K562 (cell line): Measurements from ENCODE around the gene BCORL1. TPM values are rescaled to one million over a fixed set of nuclear protein-coding genes. Genes with fewer than 3 reads are reported as not detected.

Experiments
- CBFA2T3 ChIP-seq: fragments of 450-650 bp; IDR thresholded peaks from 2 replicates; pipeline ENCODE4 v1.6.1; 2017
- CBX2 ChIP-seq: fragments of 200-600 bp; sonication (generic); IDR thresholded peaks from one replicate; pipeline ENCODE4 v1.6.1; 2012; ENCODE audit warnings: mild to moderate bottlenecking, low read length, inconsistent platforms; ENCODE audit not compliant: insufficient read depth, poor library complexity, severe bottlenecking
- CCAR2 ChIP-seq: fragments of 200-400 bp; formaldehyde crosslinking; IDR thresholded peaks from 2 replicates; pipeline ENCODE4 v1.6.1; 2017; ENCODE audit warnings: mild to moderate bottlenecking, low read depth, low read length
- DMBX1 ChIP-seq: fragments of 250-450 bp; sonication (Bioruptor Pico); IDR thresholded peaks from 2 replicates; pipeline ENCODE4 v1.8.0; 2022; ENCODE audit warnings: inconsistent platforms, mild to moderate bottlenecking, moderate library complexity, borderline replicate concordance
- EP300 ChIP-seq: IDR thresholded peaks from 2 replicates; pipeline ENCODE4 v1.6.1; 2012; ENCODE audit warnings: low read length, improper control_type of control experiment
- FOXA1 ChIP-seq: fragments of 450-650 bp; IDR thresholded peaks from 2 replicates; pipeline ENCODE4 v1.6.1; 2016; ENCODE audit warnings: mild to moderate bottlenecking, borderline replicate concordance
- LARP7 ChIP-seq: fragments of 450-650 bp; IDR thresholded peaks from 2 replicates; pipeline ENCODE4 v1.6.1; 2016
- NFE2 ChIP-seq: IDR thresholded peaks from 2 replicates; pipeline ENCODE4 v1.6.1; 2014; ENCODE audit warnings: antibody characterized with exemption, low read depth
- NONO ChIP-seq, 2 experiments: fragments of 200-400 bp in 1 of 2; fragments of 450-650 bp in 1 of 2; formaldehyde crosslinking in 1 of 2; IDR thresholded peaks; 2 replicates each; pipeline ENCODE4 v1.6.1; 2017; ENCODE audit warnings: low read depth in 2 of 2, mild to moderate bottlenecking in 2 of 2, moderate library complexity in 2 of 2, low read length in 1 of 2
- NR2C2 ChIP-seq, 2 experiments: fragments of 200-800 bp in 1 of 2; sonication (Bioruptor generic) in 1 of 2; sonication (generic) in 1 of 2; formaldehyde crosslinking in 1 of 2; IDR thresholded peaks; 2 replicates each; pipeline versions ENCODE4 v1.6.1 to v1.8.0; 2016 to 2022; ENCODE audit warnings: mild to moderate bottlenecking in 1 of 2, missing compliant biosample characterization in 1 of 2, missing genetic modification characterization in 1 of 2, missing genetic modification reagents in 1 of 2
- PTRF ChIP-seq: fragments of 450-650 bp; IDR thresholded peaks from 2 replicates; pipeline ENCODE4 v1.6.1; 2016; ENCODE audit warnings: mild to moderate bottlenecking, missing genetic modification characterization, missing compliant biosample characterization
- RBM22 ChIP-seq: fragments of 200-400 bp; formaldehyde crosslinking; IDR thresholded peaks from 2 replicates; pipeline ENCODE4 v1.6.1; 2018; ENCODE audit warnings: low read length, low read depth; ENCODE audit not compliant: poor library complexity, severe bottlenecking
- RCOR1 ChIP-seq, 2 experiments: IDR thresholded peaks; 2 replicates each; pipeline ENCODE4 v1.6.1; 2012; ENCODE audit warnings: low read depth in 2 of 2, low read length in 2 of 2, borderline replicate concordance in 1 of 2, improper control_type of control experiment in 1 of 2
- ZBTB26 ChIP-seq: fragments of 450-650 bp; formaldehyde crosslinking; IDR thresholded peaks from 2 replicates; pipeline ENCODE4 v1.4.0; 2022; ENCODE audit warnings: missing genetic modification characterization
- ZNF143 ChIP-seq: sonication (generic); formaldehyde crosslinking; IDR thresholded peaks from 2 replicates; pipeline ENCODE4 v1.9.0; 2022; ENCODE audit warnings: mild to moderate bottlenecking, missing genetic modification reagents
- ZNF324 ChIP-seq: fragments of 250-450 bp; sonication (Bioruptor Pico); IDR thresholded peaks from 2 replicates; pipeline ENCODE4 v1.4.0; 2020; ENCODE audit warnings: mild to moderate bottlenecking
- ZNF766 ChIP-seq: fragments of 200-800 bp; sonication (Bioruptor generic); conservative IDR thresholded peaks from 2 replicates; pipeline ENCODE4 v1.6.1; 2016; ENCODE audit warnings: missing genetic modification characterization, missing compliant biosample characterization
- polyA plus RNA-seq, 8 experiments: library from polyadenylated mRNA; depleted of rRNA in 4 of 8; stranded (reverse) in 5 of 8; unstranded in 3 of 8; fragments of >200 nt; fragmentation: Nextera tagmentation in 2 of 8; fragmentation: Illumina TruSeq in 1 of 8; extraction: Ambion mirVana in 2 of 8; extraction: Trizol in 1 of 8; gene quantifications; 2 replicates each; pipeline versions ENCODE4 v1.2.1 to v1.2.3, GENCODE V29; 2011 to 2014; ENCODE audit warnings: inconsistent platforms in 1 of 8, missing spikeins in 1 of 8
- total RNA-seq, 7 experiments: library from RNA; depleted of rRNA in 6 of 7; stranded (reverse); fragments of >200 nt in 6 of 7; fragmentation: Illumina TruSeq in 2 of 7; extraction: Trizol in 2 of 7; gene quantifications; 2 replicates each; pipeline versions ENCODE4 v1.2.1 to v1.2.3, GENCODE V29; 2011 to 2021; ENCODE audit warnings: low replicate concordance in 1 of 7
- TF ChIP-seq, protein P1 (sequence below), 2 experiments: IDR thresholded peaks; 2 replicates each; pipeline ENCODE4 v1.6.1; 2012; ENCODE audit warnings: improper control_type of control experiment in 2 of 2, low read depth in 2 of 2, low read length in 2 of 2, borderline replicate concordance in 1 of 2

Gene BCORL1
- total and polyA plus RNA-seq, 9 of the 15 experiments (the other 6 are each of a cell fraction or from before 2014, with no cell fraction given): 0.48 to 29.6 (median 2.1) TPM

- no peak for TF ChIP-seq RBM22
- peak; percentile 46; the same call in 1 of the 2 replicates for TF ChIP-seq EP300
- no peak for TF ChIP-seq CBX2
- TF ChIP-seq ZNF766 (CRISPR knock-in tag): 0 out of 2 replicates have a peak, but pooled peaks have one; percentile 37
- peak; percentile 30; the same call in 1 of the 2 replicates for TF ChIP-seq NFE2
- TF ChIP-seq CBFA2T3: peak; percentile 65
- TF ChIP-seq PTRF (tag): no peak
- TF ChIP-seq NR2C2 (CRISPR knock-in tag; IDR thresholded peaks at IDR 0.05): peak; percentile 73
- peak; percentile 94 for TF ChIP-seq NR2C2 (tag; IDR thresholded peaks at IDR 0.05)
- no peak for TF ChIP-seq ZNF324
- TF ChIP-seq, protein P1, sequence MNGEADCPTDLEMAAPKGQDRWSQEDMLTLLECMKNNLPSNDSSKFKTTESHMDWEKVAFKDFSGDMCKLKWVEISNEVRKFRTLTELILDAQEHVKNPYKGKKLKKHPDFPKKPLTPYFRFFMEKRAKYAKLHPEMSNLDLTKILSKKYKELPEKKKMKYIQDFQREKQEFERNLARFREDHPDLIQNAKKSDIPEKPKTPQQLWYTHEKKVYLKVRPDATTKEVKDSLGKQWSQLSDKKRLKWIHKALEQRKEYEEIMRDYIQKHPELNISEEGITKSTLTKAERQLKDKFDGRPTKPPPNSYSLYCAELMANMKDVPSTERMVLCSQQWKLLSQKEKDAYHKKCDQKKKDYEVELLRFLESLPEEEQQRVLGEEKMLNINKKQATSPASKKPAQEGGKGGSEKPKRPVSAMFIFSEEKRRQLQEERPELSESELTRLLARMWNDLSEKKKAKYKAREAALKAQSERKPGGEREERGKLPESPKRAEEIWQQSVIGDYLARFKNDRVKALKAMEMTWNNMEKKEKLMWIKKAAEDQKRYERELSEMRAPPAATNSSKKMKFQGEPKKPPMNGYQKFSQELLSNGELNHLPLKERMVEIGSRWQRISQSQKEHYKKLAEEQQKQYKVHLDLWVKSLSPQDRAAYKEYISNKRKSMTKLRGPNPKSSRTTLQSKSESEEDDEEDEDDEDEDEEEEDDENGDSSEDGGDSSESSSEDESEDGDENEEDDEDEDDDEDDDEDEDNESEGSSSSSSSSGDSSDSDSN (IDR thresholded peaks at IDR 0.05; ENCODE audit: borderline replicate concordance in 1 of 2, low read depth in 2 of 2, low read length in 2 of 2): peak; percentile 52 to 86; a peak in 3 of 4 replicates
- no peak for TF ChIP-seq ZBTB26 (CRISPR knock-in tag)
- no peak; the same call in 1 of the 2 replicates for TF ChIP-seq DMBX1 (CRISPR knock-in tag)
- TF ChIP-seq NONO (IDR thresholded peaks at IDR 0.05; ENCODE audit: low read depth in 2 of 2, low read length in 1 of 2): peak; percentile 31 to 35; a peak in 1 of 4 replicates
- no peak for TF ChIP-seq LARP7
- TF ChIP-seq RCOR1 (IDR thresholded peaks at IDR 0.05; ENCODE audit: borderline replicate concordance in 1 of 2, low read depth in 2 of 2, low read length in 2 of 2): peak in 1 of 2 experiments; percentile 70; a peak in 2 of 4 replicates
- peak; percentile 83 for TF ChIP-seq ZNF143 (CRISPR knock-in tag)
- no peak for TF ChIP-seq FOXA1
- no peak for TF ChIP-seq CCAR2
Measured at GRCh38 chrX:129957241-129958082, 25.0 kb upstream of the BCORL1 start (continued).
